HCT116 (cell line): ENCODE results near the gene CGGBP1. TPM values are rescaled to one million over a fixed set of nuclear protein-coding genes. Genes with fewer than 3 reads are reported as not detected.

ENCODE experiments used
- ATAC-seq: fragments of 200-7000 bp; cut with Tn5 transposase; 2 replicates; pipeline ENCODE4 v1.9.1; 2020; ENCODE audit warnings: mild to moderate bottlenecking, moderate library complexity
- BruUV-seq: library from RNA; stranded (reverse); fragments of 400-500 nt; replicated peaks from 2 replicates; lab custom pipeline; 2021; lab: Mats Ljungman, UMichigan
- CTCF ChIA-PET: fragments of 300-600 bp; sonication (Branson Sonifier 250); formaldehyde crosslinking; loops from one replicate; lab custom pipeline; 2021; ENCODE audit warnings: antibody characterized with exemption; lab: Charles Lee
- POLR2A ChIA-PET: fragments of 300-600, 350-600 bp; sonication (Branson Sonifier 250); formaldehyde crosslinking; loops from one replicate; lab custom pipeline; 2021; ENCODE audit warnings: antibody characterized with exemption; lab: Charles Lee
- RAD21 ChIA-PET, 2 experiments: fragments of 300-600 bp; sonication (Branson Sonifier 250); formaldehyde crosslinking; loops; one replicate each; lab custom pipeline; 2023; ENCODE audit warnings: low total read pairs in 2 of 2; ENCODE audit not compliant: uncharacterized antibody in 2 of 2, unreplicated experiment in 2 of 2, low non-redundant PET in 1 of 2; lab: Charles Lee
- DNase-seq: peaks from one replicate; pipeline ENCODE4 v3.0.0-alpha.2; 2010; ENCODE audit warnings: low read depth, low spot score
- H2AFZ ChIP-seq: fragments of 200-600 bp; shearing (Covaris generic), sonication (generic); 2 replicates; pipeline ENCODE4 v1.6.1; 2017; ENCODE audit warnings: low read depth, mixed run types, mixed read lengths, antibody characterized with exemption, low read length; ENCODE audit not compliant: poor library complexity, severe bottlenecking
- H3K27ac ChIP-seq: 2 replicates; pipeline ENCODE4 v1.5.1; 2012; ENCODE audit warnings: low read depth, low read length
- H3K27me3 ChIP-seq: fragments of 200-600 bp; sonication (generic); 2 replicates; pipeline ENCODE4 v1.6.1; 2016; ENCODE audit warnings: mixed run types, low read length, mixed read lengths; ENCODE audit not compliant: insufficient read depth
- H3K36me3 ChIP-seq, 2 experiments: fragments of 200-500 bp in 1 of 2; fragments of 200-600 bp in 1 of 2; sonication (Bioruptor generic) in 1 of 2; sonication (generic) in 1 of 2; 2 replicates each; pipeline versions ENCODE4 v1.5.1 to v1.6.1; 2014 to 2016; ENCODE audit warnings: low read length in 2 of 2, inconsistent platforms in 1 of 2, mixed read lengths in 1 of 2, mixed run types in 1 of 2; ENCODE audit not compliant: insufficient read depth in 2 of 2, control insufficient read depth in 1 of 2
- H3K4me1 ChIP-seq, 2 experiments: fragments of 200-600 bp in 1 of 2; sonication (generic) in 1 of 2; 2 replicates each; pipeline versions ENCODE4 v1.5.1 to v1.6.1; 2012 to 2017; ENCODE audit warnings: low read length in 2 of 2, inconsistent platforms in 1 of 2, mild to moderate bottlenecking in 1 of 2, mixed read lengths in 1 of 2, mixed run types in 1 of 2, moderate library complexity in 1 of 2; ENCODE audit not compliant: insufficient read depth in 2 of 2, control insufficient read depth in 1 of 2
- H3K4me2 ChIP-seq: fragments of 200-600 bp; sonication (generic); 2 replicates; pipeline ENCODE4 v1.6.1; 2017; ENCODE audit warnings: mixed run types, low read length, mixed read lengths
- H3K4me3 ChIP-seq, 2 experiments: fragments of 200-600 bp in 1 of 2; sonication (generic) in 1 of 2; replicated peaks in 1 of 2; 2 replicates each; pipeline ENCODE4 v1.5.1; 2011 to 2016; ENCODE audit warnings: low read length in 2 of 2, control low read depth in 1 of 2, low read depth in 1 of 2, mild to moderate bottlenecking in 1 of 2, mixed read lengths in 1 of 2, mixed run types in 1 of 2
- H3K79me2 ChIP-seq: fragments of 200-600 bp; sonication (generic); 2 replicates; pipeline ENCODE4 v1.6.1; 2017; ENCODE audit warnings: mild to moderate bottlenecking, mixed run types, low read length, moderate library complexity, mixed read lengths; ENCODE audit not compliant: insufficient read depth
- H3K9ac ChIP-seq: fragments of 200-600 bp; sonication (generic); 2 replicates; pipeline ENCODE4 v1.6.1; 2016; ENCODE audit warnings: low read length, mixed read lengths
- H3K9me2 ChIP-seq: fragments of 200-600 bp; sonication (generic), shearing (Covaris generic); 2 replicates; pipeline ENCODE4 v1.6.1; 2017; ENCODE audit warnings: mixed run types, mild to moderate bottlenecking, moderate library complexity; ENCODE audit not compliant: insufficient read depth
- H3K9me3 ChIP-seq, 2 experiments: fragments of 200-500 bp in 1 of 2; fragments of 200-600 bp in 1 of 2; sonication (Bioruptor generic) in 1 of 2; sonication (generic) in 1 of 2; 2 replicates each; pipeline ENCODE4 v1.6.1; 2014 to 2017; ENCODE audit warnings: low read length in 2 of 2, mixed read lengths in 2 of 2, inconsistent platforms in 1 of 2, low read depth in 1 of 2, mild to moderate bottlenecking in 1 of 2, mixed run types in 1 of 2, moderate library complexity in 1 of 2; ENCODE audit not compliant: control insufficient read depth in 1 of 2, insufficient read depth in 1 of 2
- H4K20me1 ChIP-seq: fragments of 200-600 bp; sonication (generic), shearing (Covaris generic); 2 replicates; pipeline ENCODE4 v1.6.1; 2017; ENCODE audit warnings: mixed run types, mild to moderate bottlenecking, moderate library complexity; ENCODE audit not compliant: insufficient read depth
- CBX3 ChIP-seq: IDR thresholded peaks from 2 replicates; pipeline ENCODE4 v1.6.1; 2012; ENCODE audit warnings: low read depth
- CEBPB ChIP-seq: IDR thresholded peaks from 2 replicates; pipeline ENCODE4 v1.6.1; 2012; ENCODE audit warnings: low read depth
- EGR1 ChIP-seq: IDR thresholded peaks from 2 replicates; pipeline ENCODE4 v1.6.1; 2012; ENCODE audit warnings: low read depth
- ELF1 ChIP-seq: IDR thresholded peaks from 2 replicates; pipeline ENCODE4 v1.6.1; 2012; ENCODE audit warnings: low read depth, borderline replicate concordance
- EZH2phosphoT487 ChIP-seq: fragments of 200-600 bp; IDR thresholded peaks from 2 replicates; pipeline ENCODE4 v1.6.1; 2018; ENCODE audit warnings: antibody characterized with exemption, borderline replicate concordance
- FOSL1 ChIP-seq: IDR thresholded peaks from 2 replicates; pipeline ENCODE4 v1.6.1; 2012; ENCODE audit warnings: low read depth
- MAX ChIP-seq: IDR thresholded peaks from 2 replicates; pipeline ENCODE4 v1.6.1; 2012
- POLR2A ChIP-seq: IDR thresholded peaks from 2 replicates; pipeline ENCODE4 v1.7.0; 2011; ENCODE audit warnings: borderline replicate concordance; ENCODE audit not compliant: insufficient read depth, insufficient read length; ENCODE audit errors: extremely low read depth
- POLR2AphosphoS5 ChIP-seq: IDR thresholded peaks from 2 replicates; pipeline ENCODE4 v1.6.1; 2011; ENCODE audit warnings: mild to moderate bottlenecking, low read depth, low read length, moderate library complexity
- RAD21 ChIP-seq: IDR thresholded peaks from 2 replicates; pipeline ENCODE4 v1.6.1; 2012; ENCODE audit warnings: low read depth, mild to moderate bottlenecking
- SIN3A ChIP-seq: IDR thresholded peaks from 2 replicates; pipeline ENCODE4 v1.6.1; 2012; ENCODE audit warnings: low read depth
- SP1 ChIP-seq: IDR thresholded peaks from 2 replicates; pipeline ENCODE4 v1.6.1; 2012; ENCODE audit warnings: low read depth
- TCF7L2 ChIP-seq: IDR thresholded peaks from 2 replicates; pipeline ENCODE4 v1.7.0; 2011; ENCODE audit warnings: borderline replicate concordance, inconsistent platforms; ENCODE audit not compliant: insufficient read depth, insufficient read length; ENCODE audit errors: extremely low read depth
- YY1 ChIP-seq: IDR thresholded peaks from 2 replicates; pipeline ENCODE4 v1.6.1; 2011; ENCODE audit warnings: low read length, low read depth, moderate library complexity, mild to moderate bottlenecking; ENCODE audit not compliant: insufficient replicate concordance; ENCODE audit errors: extremely low read depth
- ZNF274 ChIP-seq: fragments of 200-500 bp; sonication (Bioruptor generic); IDR thresholded peaks from 2 replicates; pipeline ENCODE4 v1.6.1; 2014; ENCODE audit warnings: mild to moderate bottlenecking, low read depth, low read length, inconsistent platforms
- intact Hi-C: fragments of 100-400 bp; cut with micrococcal nuclease; formaldehyde crosslinking; loops from 2 replicates; pipeline ENCODE4 v1.10.0; 2022
- total RNA-seq: library from RNA; stranded (reverse); gene quantifications from one replicate; pipeline ENCODE4 v1.2.1, GENCODE V29; 2021; ENCODE audit not compliant: unreplicated experiment
- TF ChIP-seq, protein P1 (sequence below): IDR thresholded peaks from 2 replicates; pipeline ENCODE4 v1.6.1; 2012
- TF ChIP-seq, protein P2 (sequence below), 3 experiments: fragments of 200-600 bp in 1 of 3; sonication (generic) in 1 of 3; IDR thresholded peaks in 2 of 3; conservative IDR thresholded peaks in 1 of 3; 2 replicates each; pipeline ENCODE4 v1.5.1; 2012 to 2017; ENCODE audit warnings: low read depth in 2 of 3, low read length in 2 of 3, antibody characterized with exemption in 1 of 3, borderline replicate concordance in 1 of 3, control low read depth in 1 of 3, mild to moderate bottlenecking in 1 of 3, mixed read lengths in 1 of 3, mixed run types in 1 of 3, moderate library complexity in 1 of 3; ENCODE audit not compliant: insufficient read depth in 1 of 3
- TF ChIP-seq, protein P3 (sequence below): IDR thresholded peaks from 2 replicates; pipeline ENCODE4 v1.6.1; 2012; ENCODE audit warnings: low read depth

The CGGBP1 gene
- total RNA-seq, 1 experiment from 2014 or later = 52.7 TPM

DNA sequence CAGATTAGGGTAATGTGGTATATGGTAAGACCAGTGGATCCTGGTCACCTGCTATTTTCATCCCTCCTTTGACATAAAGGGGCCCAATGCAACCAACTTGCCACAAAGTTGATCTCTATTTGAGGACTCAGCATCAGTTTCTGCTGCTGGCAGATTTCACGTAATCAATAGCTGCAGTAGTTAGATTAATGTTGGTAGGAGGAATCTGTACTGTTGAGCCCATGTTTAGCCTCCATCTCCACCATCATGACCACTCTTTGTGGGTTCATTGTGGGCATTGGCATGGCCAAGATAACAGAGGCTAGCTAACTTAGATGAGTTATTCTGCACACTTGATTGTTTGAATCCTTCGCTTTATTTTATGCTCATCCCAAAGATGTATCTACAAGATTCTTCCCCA lies 29.9 kb downstream of the CGGBP1 start:
- no peak overlapping the region for H3K4me2 ChIP-seq
- H2AFZ ChIP-seq = no peak overlapping the region

More for the DNA sequence above, 29.9 kb downstream of the CGGBP1 start:
- Histone ChIP-seq H3K4me3 (no peak overlapping the region), H3K27ac (no peak overlapping the region), H3K4me1 (peaks cover 0 to 10% of the 10 kb centered on the region in 2 experiments; a peak in 1 of 4 replicates), H3K9me3 (no peaks in the 10 kb centered on the region), H3K79me2 (no peaks in the 10 kb centered on the region), H3K36me3 (no peaks in the 10 kb centered on the region), H4K20me1 (no peaks in the 10 kb centered on the region), H3K9me2 (no peaks in the 10 kb centered on the region), H3K27me3 (no peaks in the 10 kb centered on the region), H3K9ac (no peak overlapping the region)
- intact Hi-C loops = no loop called here
- ChIA-PET POLR2A (no interaction called here), CTCF (no interaction called here), RAD21 (no interaction called here)
- DNase-seq (no peak), ATAC-seq (no peak)
- TF ChIP-seq TCF7L2 (no peak), ELF1 (no peak), EGR1 (no peak), SIN3A (no peak), ZNF274 (no peak), RAD21 (no peak), EZH2phosphoT487 (no peak), POLR2AphosphoS5 (no peak), MAX (no peak), CEBPB (no peak), SP1 (no peak), POLR2A (no peak), FOSL1 (no peak), CBX3 (no peak), YY1 (no peak)
- TF ChIP-seq, protein P1, sequence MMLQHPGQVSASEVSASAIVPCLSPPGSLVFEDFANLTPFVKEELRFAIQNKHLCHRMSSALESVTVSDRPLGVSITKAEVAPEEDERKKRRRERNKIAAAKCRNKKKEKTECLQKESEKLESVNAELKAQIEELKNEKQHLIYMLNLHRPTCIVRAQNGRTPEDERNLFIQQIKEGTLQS = no peak
- TF ChIP-seq, protein P2, sequence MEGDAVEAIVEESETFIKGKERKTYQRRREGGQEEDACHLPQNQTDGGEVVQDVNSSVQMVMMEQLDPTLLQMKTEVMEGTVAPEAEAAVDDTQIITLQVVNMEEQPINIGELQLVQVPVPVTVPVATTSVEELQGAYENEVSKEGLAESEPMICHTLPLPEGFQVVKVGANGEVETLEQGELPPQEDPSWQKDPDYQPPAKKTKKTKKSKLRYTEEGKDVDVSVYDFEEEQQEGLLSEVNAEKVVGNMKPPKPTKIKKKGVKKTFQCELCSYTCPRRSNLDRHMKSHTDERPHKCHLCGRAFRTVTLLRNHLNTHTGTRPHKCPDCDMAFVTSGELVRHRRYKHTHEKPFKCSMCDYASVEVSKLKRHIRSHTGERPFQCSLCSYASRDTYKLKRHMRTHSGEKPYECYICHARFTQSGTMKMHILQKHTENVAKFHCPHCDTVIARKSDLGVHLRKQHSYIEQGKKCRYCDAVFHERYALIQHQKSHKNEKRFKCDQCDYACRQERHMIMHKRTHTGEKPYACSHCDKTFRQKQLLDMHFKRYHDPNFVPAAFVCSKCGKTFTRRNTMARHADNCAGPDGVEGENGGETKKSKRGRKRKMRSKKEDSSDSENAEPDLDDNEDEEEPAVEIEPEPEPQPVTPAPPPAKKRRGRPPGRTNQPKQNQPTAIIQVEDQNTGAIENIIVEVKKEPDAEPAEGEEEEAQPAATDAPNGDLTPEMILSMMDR (IDR thresholded peaks at IDR 0.05 in 2 of 3, conservative IDR thresholded peaks at IDR 0.05 in 1 of 3; ENCODE audit: borderline replicate concordance in 1 of 3, insufficient read depth in 1 of 3, low read depth in 2 of 3, low read length in 2 of 3) = no peak
- TF ChIP-seq, protein P3, sequence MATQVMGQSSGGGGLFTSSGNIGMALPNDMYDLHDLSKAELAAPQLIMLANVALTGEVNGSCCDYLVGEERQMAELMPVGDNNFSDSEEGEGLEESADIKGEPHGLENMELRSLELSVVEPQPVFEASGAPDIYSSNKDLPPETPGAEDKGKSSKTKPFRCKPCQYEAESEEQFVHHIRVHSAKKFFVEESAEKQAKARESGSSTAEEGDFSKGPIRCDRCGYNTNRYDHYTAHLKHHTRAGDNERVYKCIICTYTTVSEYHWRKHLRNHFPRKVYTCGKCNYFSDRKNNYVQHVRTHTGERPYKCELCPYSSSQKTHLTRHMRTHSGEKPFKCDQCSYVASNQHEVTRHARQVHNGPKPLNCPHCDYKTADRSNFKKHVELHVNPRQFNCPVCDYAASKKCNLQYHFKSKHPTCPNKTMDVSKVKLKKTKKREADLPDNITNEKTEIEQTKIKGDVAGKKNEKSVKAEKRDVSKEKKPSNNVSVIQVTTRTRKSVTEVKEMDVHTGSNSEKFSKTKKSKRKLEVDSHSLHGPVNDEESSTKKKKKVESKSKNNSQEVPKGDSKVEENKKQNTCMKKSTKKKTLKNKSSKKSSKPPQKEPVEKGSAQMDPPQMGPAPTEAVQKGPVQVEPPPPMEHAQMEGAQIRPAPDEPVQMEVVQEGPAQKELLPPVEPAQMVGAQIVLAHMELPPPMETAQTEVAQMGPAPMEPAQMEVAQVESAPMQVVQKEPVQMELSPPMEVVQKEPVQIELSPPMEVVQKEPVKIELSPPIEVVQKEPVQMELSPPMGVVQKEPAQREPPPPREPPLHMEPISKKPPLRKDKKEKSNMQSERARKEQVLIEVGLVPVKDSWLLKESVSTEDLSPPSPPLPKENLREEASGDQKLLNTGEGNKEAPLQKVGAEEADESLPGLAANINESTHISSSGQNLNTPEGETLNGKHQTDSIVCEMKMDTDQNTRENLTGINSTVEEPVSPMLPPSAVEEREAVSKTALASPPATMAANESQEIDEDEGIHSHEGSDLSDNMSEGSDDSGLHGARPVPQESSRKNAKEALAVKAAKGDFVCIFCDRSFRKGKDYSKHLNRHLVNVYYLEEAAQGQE = no peak
- no TSS peak for BruUV-seq
